Peyer's patch (tissue), 4 donors: Measurements from ENCODE around the gene KDM5C.

Experiments
- POLR2A ChIP-seq, 2 donors: fragments of 450-650 bp; IDR thresholded peaks; one replicate each; pipeline ENCODE4 v1.5.1; 2017; ENCODE audit warnings: antibody characterized with exemption in 2 of 2, mild to moderate bottlenecking in 2 of 2, moderate library complexity in 2 of 2
- TF ChIP-seq, protein P1 (sequence below), 6 experiments: fragments of 450-650 bp in 4 of 6; fragments of 200-600 bp in 2 of 6; sonication (generic) in 1 of 6; IDR thresholded peaks; one replicate each; pipeline ENCODE4 v1.5.1; 2017 to 2019; ENCODE audit warnings: antibody characterized with exemption in 6 of 6, mild to moderate bottlenecking in 3 of 6, moderate library complexity in 1 of 6

GRCh38 chrX:53223955-53224859 is 800 bp downstream of the KDM5C start:
- peak; percentile 13 to 39 for TF ChIP-seq POLR2A (IDR thresholded peaks at IDR 0.05)
- TF ChIP-seq, protein P1, sequence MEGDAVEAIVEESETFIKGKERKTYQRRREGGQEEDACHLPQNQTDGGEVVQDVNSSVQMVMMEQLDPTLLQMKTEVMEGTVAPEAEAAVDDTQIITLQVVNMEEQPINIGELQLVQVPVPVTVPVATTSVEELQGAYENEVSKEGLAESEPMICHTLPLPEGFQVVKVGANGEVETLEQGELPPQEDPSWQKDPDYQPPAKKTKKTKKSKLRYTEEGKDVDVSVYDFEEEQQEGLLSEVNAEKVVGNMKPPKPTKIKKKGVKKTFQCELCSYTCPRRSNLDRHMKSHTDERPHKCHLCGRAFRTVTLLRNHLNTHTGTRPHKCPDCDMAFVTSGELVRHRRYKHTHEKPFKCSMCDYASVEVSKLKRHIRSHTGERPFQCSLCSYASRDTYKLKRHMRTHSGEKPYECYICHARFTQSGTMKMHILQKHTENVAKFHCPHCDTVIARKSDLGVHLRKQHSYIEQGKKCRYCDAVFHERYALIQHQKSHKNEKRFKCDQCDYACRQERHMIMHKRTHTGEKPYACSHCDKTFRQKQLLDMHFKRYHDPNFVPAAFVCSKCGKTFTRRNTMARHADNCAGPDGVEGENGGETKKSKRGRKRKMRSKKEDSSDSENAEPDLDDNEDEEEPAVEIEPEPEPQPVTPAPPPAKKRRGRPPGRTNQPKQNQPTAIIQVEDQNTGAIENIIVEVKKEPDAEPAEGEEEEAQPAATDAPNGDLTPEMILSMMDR (IDR thresholded peaks at IDR 0.05): peak in 1 of 6 experiments; percentile 4
